ENCODE data around the gene VPS54.
"Not testable (repeated sequence)": the region's sequence is repeated elsewhere in the genome, so short reads cannot be mapped to it uniquely, and the experiment has no call there.

VPS54 gene

GRCh38 chr2:64024259-64024949 is 5.2 kb upstream of the VPS54 start:
- DNase-seq (ENCODE audit: low spot score), result no peak

GRCh38 chr2:64023485-64024258 is 4.4 kb upstream of the VPS54 start:
- no peak for DNase-seq (ENCODE audit: low spot score)

- DNase-seq (ENCODE audit: low spot score), result no peak
These were observed 2.4 kb upstream of the VPS54 start for GRCh38 chr2:64021578-64021977.

GRCh38 chr2:64019975-64020528 is 824 bp upstream of the VPS54 start:
- no peak for DNase-seq (ENCODE audit: low spot score)

DNA sequence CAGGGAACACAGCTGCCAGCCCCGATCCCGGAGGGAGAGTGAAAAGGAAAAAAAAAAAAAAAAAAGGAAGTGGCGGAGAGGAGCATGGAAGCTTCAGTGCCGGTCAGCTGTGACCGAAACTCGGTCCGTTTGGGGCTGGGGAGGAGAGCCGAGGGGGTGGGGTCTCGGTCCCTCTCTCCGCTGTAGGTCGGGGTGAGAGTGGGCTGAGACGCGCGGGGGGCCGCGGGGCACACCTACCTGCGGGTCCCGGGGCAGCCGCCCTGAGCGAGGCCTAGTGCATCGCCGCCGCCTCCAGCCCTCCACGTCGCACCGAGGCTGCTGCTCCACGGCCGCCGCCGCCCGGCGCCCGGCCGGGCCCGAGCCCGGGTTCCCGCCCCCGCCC is 536 bp downstream of the VPS54 start:
- peak; percentile 25 for DNase-seq (ENCODE audit: low spot score)

DNA sequence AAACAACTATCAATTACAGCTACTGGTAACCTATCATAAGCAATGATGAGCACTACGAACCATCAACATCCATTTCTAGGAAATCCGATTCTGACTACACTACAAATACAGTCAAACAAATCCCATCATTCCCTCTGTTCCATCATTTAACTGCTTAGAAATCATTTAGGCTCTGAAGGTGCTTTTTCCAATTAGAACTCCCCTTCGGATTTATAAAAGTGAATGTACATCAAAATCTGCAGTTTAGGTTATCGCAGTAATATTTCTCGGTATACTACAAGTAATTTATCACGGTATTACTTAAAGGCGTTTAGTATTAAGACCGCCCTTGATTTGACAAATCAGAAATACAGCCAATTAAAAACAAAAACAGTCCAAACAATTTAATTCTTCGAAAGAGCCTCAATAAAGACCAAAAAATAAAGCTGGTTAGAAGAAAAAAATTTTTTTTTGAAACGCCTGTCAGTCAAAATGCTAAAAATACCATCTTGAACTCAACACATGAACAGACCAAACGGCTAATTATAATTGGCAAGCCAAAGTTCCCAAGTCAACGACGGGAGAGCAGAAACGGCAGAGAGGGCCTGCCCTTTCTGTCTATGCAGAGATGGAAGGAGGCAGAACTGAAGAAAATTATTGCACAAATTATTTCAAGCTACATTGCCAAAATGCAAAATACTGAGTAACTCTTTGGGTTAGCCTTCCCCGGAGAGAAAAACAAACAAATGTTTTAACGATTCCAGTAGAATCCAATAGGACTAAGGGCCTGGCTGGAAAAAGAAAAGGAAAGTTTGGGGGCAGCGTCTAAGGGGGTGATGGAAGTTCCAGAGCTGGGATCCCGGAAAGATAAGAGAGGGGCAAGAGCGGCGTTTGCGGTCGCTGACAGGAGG is 1.2 kb downstream of the VPS54 start:
- DNase-seq (ENCODE audit: low spot score), result peak; percentile 17

- no peak for DNase-seq (ENCODE audit: low spot score)
These were observed 3.3 kb downstream of the VPS54 start for GRCh38 chr2:64015898-64016297.

DNA sequence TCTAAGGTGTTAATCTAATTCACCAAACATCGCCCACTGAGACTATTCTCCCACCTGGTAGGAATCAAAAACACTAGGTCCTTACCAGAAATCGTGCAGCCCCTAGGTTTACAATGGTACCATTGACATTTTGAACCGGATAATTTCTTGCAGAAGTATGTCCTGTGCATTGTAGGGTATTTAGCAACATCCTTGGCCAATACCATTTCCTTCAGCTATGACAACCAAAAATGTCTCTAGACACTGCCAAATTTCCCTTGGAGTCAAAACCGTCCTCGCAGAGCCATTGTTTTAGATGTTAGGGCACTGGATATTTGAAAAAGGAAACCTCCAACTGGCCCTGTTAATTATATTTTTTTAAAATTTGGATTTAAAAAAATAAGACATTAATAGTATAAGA is 3.8 kb downstream of the VPS54 start:
- no peak for DNase-seq (ENCODE audit: low spot score)

DNA sequence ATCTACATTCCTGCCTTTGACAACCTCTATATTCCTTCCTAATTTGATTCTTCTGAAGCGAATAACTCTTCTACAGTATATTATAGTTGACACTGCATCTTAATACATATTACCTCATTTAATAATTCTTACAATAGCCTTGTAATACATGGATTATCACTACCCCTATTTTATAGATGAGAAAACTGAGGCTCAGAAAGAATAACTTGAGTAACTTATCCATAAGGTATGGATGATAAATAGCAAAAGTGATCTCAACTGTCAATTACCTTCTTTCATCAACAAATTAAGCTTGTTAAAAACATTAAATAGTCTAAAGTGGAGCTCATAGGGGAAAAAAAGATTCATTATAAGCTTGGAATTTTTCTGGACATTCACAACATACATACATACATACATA is 4.6 kb downstream of the VPS54 start:
- DNase-seq (ENCODE audit: low spot score), result no peak

GRCh38 chr2:64013053-64013452 is 6.2 kb downstream of the VPS54 start:
- DNase-seq (ENCODE audit: low spot score), result no peak

DNA sequence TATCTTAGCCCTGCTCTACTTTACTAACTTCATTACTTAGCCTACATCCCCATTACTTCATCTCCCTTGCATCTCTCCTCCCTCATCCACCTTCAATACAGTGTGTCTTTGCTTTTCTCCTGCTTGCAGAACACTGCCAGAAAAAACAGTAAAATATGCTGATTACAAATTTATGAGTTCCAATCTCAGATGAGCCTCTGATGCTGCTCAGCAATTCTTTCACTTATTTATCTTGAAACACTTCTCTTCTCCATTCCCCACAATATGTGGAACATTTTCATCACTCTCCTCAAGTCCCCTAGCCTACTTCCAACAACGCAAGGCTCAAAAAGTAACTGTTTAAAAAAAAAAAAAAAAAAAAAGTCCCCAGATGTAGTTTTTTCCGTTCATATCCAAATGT is 7.1 kb downstream of the VPS54 start:
- DNase-seq (ENCODE audit: low spot score), result no peak

DNA sequence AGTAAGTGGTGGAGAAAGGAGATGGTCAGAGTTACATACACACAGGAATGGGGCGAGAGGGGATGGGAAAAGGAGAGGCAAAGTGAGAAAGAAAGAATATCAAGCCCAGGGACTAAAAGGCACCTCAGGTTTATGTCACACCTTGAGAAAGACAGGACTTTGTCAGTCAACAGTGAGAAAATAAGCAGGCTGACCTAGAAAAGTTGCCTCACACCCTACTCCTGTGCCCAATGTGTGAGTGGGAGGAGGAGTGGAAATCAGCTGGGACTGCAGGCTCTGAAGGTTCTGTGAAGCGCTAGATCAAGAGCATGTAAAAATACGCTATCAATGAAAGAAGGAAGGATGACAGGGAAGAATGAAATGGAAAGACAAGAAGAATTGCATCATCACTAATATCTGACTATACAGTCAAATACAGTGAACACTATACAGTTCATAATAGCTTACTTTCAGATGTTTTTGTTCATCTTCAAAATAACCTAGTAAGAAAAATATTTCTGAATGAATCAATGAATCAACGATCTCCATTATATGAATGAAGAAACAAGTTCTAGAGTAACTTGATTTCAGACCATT is 10.7 kb downstream of the VPS54 start:
- no peak for DNase-seq (ENCODE audit: low spot score)

GRCh38 chr2:64007924-64008323 is 11.3 kb downstream of the VPS54 start:
- no peak for DNase-seq (ENCODE audit: low spot score)

- DNase-seq (ENCODE audit: low spot score), result no peak
These were observed 13.4 kb downstream of the VPS54 start for GRCh38 chr2:64005707-64006356.

DNA sequence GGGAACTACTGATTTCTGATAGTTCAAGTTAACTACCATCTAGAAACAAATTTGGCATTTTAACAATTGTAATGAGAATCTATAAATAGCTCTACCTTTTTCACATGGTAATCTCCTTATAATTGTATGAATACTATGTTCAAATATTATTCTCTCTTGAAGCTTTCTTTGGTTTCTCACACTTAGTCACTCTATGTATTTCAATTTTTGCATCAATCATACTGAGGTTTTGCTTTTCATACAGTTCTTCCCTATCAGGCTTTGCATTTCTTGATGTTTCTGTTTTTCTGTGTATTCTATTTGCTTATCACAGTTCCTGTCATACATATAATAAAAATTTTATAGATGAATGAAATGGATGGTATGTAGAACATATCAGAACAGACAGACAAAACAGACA is 16.0 kb downstream of the VPS54 start:
- DNase-seq (ENCODE audit: low spot score), result no peak

- DNase-seq (ENCODE audit: low spot score), result no peak
These were observed 17.7 kb downstream of the VPS54 start for GRCh38 chr2:64001382-64002101.

- DNase-seq (ENCODE audit: low spot score), result no peak
These were observed 18.4 kb downstream of the VPS54 start for GRCh38 chr2:64000630-64001381.

DNA sequence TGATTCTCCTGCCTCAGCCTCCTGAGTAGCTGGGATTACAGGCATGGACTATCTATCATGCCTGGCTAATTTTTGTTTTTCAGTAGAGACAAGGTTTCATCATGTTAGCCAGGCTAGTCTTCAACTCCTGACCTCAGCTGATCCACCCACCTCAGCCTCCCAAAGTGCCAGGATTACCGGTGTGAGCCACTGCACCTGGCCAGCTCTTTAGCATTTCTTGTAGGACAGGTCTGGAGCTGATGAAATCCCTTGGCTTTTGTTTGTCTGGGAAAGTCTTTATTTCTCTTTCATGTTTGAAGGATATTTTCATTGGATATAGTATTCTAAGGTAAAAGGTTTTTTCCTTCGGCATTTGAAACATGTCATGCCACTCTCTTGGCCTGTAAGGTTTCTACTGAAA is 20.2 kb downstream of the VPS54 start:
- DNase-seq (ENCODE audit: low spot score), result no peak

DNA sequence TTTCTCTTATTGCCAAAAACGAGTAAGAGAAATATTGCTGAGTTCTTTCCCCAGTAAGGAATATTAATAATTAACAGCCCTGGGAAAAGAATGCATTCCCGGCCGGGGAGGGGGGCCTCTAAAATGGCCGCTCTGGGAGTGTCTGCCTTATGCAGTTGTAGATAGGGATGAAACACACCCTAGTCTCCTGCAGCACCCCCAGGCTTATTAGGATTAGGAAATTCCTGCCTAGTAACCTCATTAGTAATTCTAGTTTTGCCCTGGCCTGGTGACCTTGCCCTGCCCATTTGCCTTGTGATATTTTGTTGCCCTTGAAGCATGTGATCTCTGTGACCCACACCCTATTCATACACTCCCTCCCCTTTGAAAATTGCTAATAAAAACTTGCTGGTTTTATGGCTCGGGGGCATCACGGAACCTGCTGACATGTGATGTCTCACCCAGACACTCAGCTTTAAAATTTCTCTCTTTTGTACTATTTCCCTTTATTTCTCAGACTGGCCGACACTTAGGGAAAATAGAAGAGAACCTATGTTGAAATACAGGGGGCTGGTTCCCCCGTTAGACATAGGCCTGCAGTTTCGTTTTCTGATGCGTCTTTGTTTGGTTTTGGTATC is 22.5 kb downstream of the VPS54 start:
- DNase-seq (ENCODE audit: low spot score), result not testable (repeated sequence)

Data from putamen (tissue), 1 donor.